Right lobe of liver (tissue), 4 donors: ENCODE data around the gene ACSS1.

Experiments
- CTCF ChIP-seq, 4 donors: fragments of 200-600 bp in 3 of 4; fragments of 450-650 bp in 1 of 4; IDR thresholded peaks; one replicate each; pipeline versions ENCODE4 v1.5.1 to v1.8.0; 2016 to 2022; ENCODE audit warnings: antibody characterized with exemption in 4 of 4, mild to moderate bottlenecking in 2 of 4
- POLR2A ChIP-seq: fragments of 450-650 bp; IDR thresholded peaks from one replicate; pipeline ENCODE4 v1.6.1; 2017; ENCODE audit warnings: antibody characterized with exemption, mild to moderate bottlenecking
- donor health status: DM: no; HTN: no; CAD: no.
- donor health status: DM: no; HTN: no; CAD: no.
- donor health status: DM: no; HTN: yes; CAD: no.

DNA sequence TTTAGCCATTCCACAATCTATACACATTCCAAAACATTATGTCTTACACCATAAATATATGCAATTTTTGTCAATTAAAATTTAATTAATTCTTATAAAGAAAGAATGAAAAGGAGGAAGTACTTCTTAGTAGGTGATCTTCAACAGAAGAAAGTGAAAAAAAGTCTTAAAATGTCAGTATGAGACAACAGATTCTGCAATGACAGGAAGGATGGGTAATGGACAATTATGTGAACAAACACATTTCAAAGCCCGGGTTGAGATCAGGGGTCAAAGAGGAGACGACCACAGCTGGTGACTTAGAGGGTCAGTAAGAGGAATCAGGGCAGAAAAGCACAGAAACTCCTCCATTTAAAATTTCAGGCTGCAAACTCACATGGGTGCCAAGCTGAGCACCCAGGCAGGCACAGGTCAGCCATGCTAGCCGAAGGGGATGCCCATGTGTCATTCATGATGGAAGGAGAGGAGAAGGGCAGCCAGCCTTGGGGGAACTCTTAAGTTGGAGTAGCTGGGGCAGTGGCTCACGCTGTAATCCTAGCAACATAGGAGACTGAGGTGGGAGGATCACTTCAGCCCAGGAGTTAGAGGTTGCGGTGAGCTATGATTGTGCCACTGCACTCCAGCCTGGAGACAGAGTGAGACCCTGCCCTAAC, 13.0 kb upstream of the ACSS1 start:
- TF ChIP-seq CTCF (IDR thresholded peaks at IDR 0.05) = no peak
- TF ChIP-seq POLR2A = no peak
